Suprapubic skin (tissue), 4 donors: Measurements from ENCODE around the gene DISC1. TPM values are rescaled to one million over a fixed set of nuclear protein-coding genes. Genes with fewer than 3 reads are reported as not detected.
"Not testable (repeated sequence)": the region's sequence is repeated elsewhere in the genome, so short reads cannot be mapped to it uniquely, and the experiment has no call there.

Experiments used
- DNase-seq, 2 donors: peaks; one replicate each; pipeline ENCODE4 v3.0.0-alpha.2; 2019; ENCODE audit warnings: low spot score in 2 of 2
- H3K27ac ChIP-seq: fragments of 200-600 bp; sonication (generic); one replicate; pipeline ENCODE4 v1.5.1; 2019
- H3K27me3 ChIP-seq: fragments of 200-600 bp; sonication (generic); one replicate; pipeline ENCODE4 v1.5.1; 2019
- H3K36me3 ChIP-seq: fragments of 200-600 bp; sonication (generic); one replicate; pipeline ENCODE4 v1.5.1; 2019
- H3K4me1 ChIP-seq: fragments of 200-600 bp; sonication (generic); one replicate; pipeline ENCODE4 v1.5.1; 2019
- H3K4me3 ChIP-seq: fragments of 200-600 bp; sonication (generic); one replicate; pipeline ENCODE4 v1.5.1; 2019; ENCODE audit warnings: mild to moderate bottlenecking
- H3K9me3 ChIP-seq: fragments of 200-600 bp; sonication (generic); one replicate; pipeline ENCODE4 v1.5.1; 2019
- CTCF ChIP-seq, 2 donors: fragments of 200-600 bp in 1 of 2; fragments of 450-650 bp in 1 of 2; sonication (generic) in 1 of 2; IDR thresholded peaks; one replicate each; pipeline ENCODE4 v1.5.1; 2016 to 2019; ENCODE audit warnings: antibody characterized with exemption in 2 of 2, mild to moderate bottlenecking in 1 of 2, moderate library complexity in 1 of 2
- EP300 ChIP-seq: sonication (generic); formaldehyde crosslinking; IDR thresholded peaks from one replicate; pipeline ENCODE4 v1.6.1; 2017; ENCODE audit warnings: antibody characterized with exemption
- POLR2A ChIP-seq, 2 donors: fragments of 450-650 bp; IDR thresholded peaks; one replicate each; pipeline ENCODE4 v1.6.1; 2017; ENCODE audit warnings: antibody characterized with exemption in 2 of 2, mild to moderate bottlenecking in 2 of 2, moderate library complexity in 2 of 2
- POLR2AphosphoS5 ChIP-seq, 3 donors: sonication (generic); formaldehyde crosslinking; IDR thresholded peaks; one replicate each; pipeline ENCODE4 v1.6.1; 2017; ENCODE audit warnings: antibody characterized with exemption in 3 of 3
- whole genome bisulfite sequencing: methylation state at CpG from one replicate; pipeline ENCODE4 v1.1.5; 2018; 5-methylcytosine and 5-hydroxymethylcytosine counted together
- total RNA-seq, 4 donors: library from RNA; depleted of rRNA; stranded (reverse); fragments of >200 nt; gene quantifications; one replicate each; pipeline ENCODE4 v1.1.0, GENCODE V29; 2016

DISC1 gene
- total RNA-seq, 4 donors from 2014 or later: 3.0 to 8.4 (median 5.2) TPM

- Histone ChIP-seq H3K4me3 (no peak overlapping the region), H3K27ac (no peak overlapping the region), H3K9me3 (no peaks in the 10 kb centered on the region), H3K36me3 (no peaks in the 10 kb centered on the region), H3K27me3 (no peaks in the 10 kb centered on the region), H3K4me1 (peaks cover 10% of the 10 kb centered on the region)
- WGBS: 75% methylated on average over 1 of the region's 1 CpG
- no peak for DNase-seq
- TF ChIP-seq EP300: no peak
- TF ChIP-seq POLR2A (IDR thresholded peaks at IDR 0.05): no peak
- TF ChIP-seq POLR2AphosphoS5 (IDR thresholded peaks at IDR 0.05): no peak
- no peak for TF ChIP-seq CTCF (IDR thresholded peaks at IDR 0.05)
Observed at GRCh38 chr1:231639819-231640218, 13.2 kb downstream of the DISC1 start.

- peaks cover 10% of the 10 kb centered on the region for H3K4me1 ChIP-seq
- not testable (repeated sequence) for H3K27me3 ChIP-seq, H3K9me3 ChIP-seq, H3K27ac ChIP-seq, H3K4me3 ChIP-seq, DNase-seq, H3K36me3 ChIP-seq
- 90% methylated on average over 9 of the region's 9 CpGs for WGBS
Observed at GRCh38 chr1:231641444-231641843, 14.9 kb downstream of the DISC1 start.

- H3K27ac ChIP-seq: peak overlapping the region; percentile 2
- H3K27me3 ChIP-seq, DNase-seq, H3K9me3 ChIP-seq, H3K36me3 ChIP-seq, H3K4me3 ChIP-seq: not testable (repeated sequence)
- peaks cover 10% of the 10 kb centered on the region for H3K4me1 ChIP-seq
- WGBS: 93% methylated on average over 6 of the region's 36 CpGs
Observed at GRCh38 chr1:231642061-231642460, 15.5 kb downstream of the DISC1 start.

GRCh38 chr1:231642618-231643017, 16.0 kb downstream of the DISC1 start:
- Histone ChIP-seq H3K36me3 (no peaks in the 10 kb centered on the region), H3K27me3 (no peaks in the 10 kb centered on the region), H3K27ac (peak overlapping the region; percentile 2), H3K4me3 (no peak overlapping the region), H3K4me1 (peaks cover 10% of the 10 kb centered on the region), H3K9me3 (no peaks in the 10 kb centered on the region)
- 76% methylated on average over 2 of the region's 2 CpGs for WGBS
- no peak for DNase-seq
- TF ChIP-seq POLR2AphosphoS5 (IDR thresholded peaks at IDR 0.05) (no peak), EP300 (no peak), CTCF (IDR thresholded peaks at IDR 0.05) (no peak), POLR2A (IDR thresholded peaks at IDR 0.05) (no peak)

GRCh38 chr1:231643071-231643934, 16.7 kb downstream of the DISC1 start:
- Histone ChIP-seq H3K27me3 (no peaks in the 10 kb centered on the region), H3K27ac (peak overlapping the region; percentile 7), H3K4me1 (peaks cover 10% of the 10 kb centered on the region), H3K36me3 (no peaks in the 10 kb centered on the region), H3K4me3 (no peak overlapping the region), H3K9me3 (no peaks in the 10 kb centered on the region)
- WGBS: 73% methylated on average over 13 of the region's 13 CpGs
- no peak for TF ChIP-seq CTCF (IDR thresholded peaks at IDR 0.05)
- no peak for TF ChIP-seq POLR2A (IDR thresholded peaks at IDR 0.05)
- TF ChIP-seq POLR2AphosphoS5 (IDR thresholded peaks at IDR 0.05): no peak
- TF ChIP-seq EP300: no peak
- DNase-seq: no peak

- H3K36me3 ChIP-seq: no peaks in the 10 kb centered on the region
- no peaks in the 10 kb centered on the region for H3K9me3 ChIP-seq
- no peak overlapping the region for H3K4me3 ChIP-seq
- peak overlapping the region; percentile 7 for H3K27ac ChIP-seq
- DNase-seq: no peak
- H3K4me1 ChIP-seq: peaks cover 10% of the 10 kb centered on the region
- TF ChIP-seq POLR2A (IDR thresholded peaks at IDR 0.05) (no peak), POLR2AphosphoS5 (IDR thresholded peaks at IDR 0.05) (no peak), EP300 (no peak), CTCF (IDR thresholded peaks at IDR 0.05) (no peak)
- H3K27me3 ChIP-seq: no peaks in the 10 kb centered on the region
Observed at GRCh38 chr1:231643935-231644237, 17.3 kb downstream of the DISC1 start.

- 96% methylated on average over 6 of the region's 6 CpGs for WGBS
- not testable (repeated sequence) for H3K36me3 ChIP-seq, H3K27me3 ChIP-seq, H3K9me3 ChIP-seq, H3K27ac ChIP-seq, DNase-seq, H3K4me3 ChIP-seq
- H3K4me1 ChIP-seq: peaks cover 10% of the 10 kb centered on the region
Observed at GRCh38 chr1:231645634-231646033, 19.0 kb downstream of the DISC1 start.

DNA sequence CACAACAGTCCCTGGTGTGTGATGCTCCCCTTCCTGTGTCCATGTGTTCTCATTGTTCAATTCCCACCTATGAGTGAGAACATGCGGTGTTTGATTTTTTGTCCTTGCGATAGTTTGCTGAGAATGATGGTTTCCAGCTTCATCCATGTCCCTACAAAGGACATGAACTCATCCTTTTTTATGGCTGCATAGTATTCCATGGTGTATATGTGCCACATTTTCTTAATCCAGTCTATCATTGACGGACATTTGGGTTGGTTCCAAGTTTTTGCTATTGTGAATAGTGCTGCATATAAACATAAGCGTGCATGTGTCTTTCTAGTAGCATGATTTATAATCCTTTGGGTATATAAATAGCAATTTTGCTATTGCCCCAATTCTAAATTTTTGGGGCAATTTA, 19.6 kb downstream of the DISC1 start:
- not testable (repeated sequence) for DNase-seq, H3K27ac ChIP-seq, H3K27me3 ChIP-seq, H3K4me3 ChIP-seq, H3K9me3 ChIP-seq, H3K36me3 ChIP-seq
- peaks cover 11% of the 10 kb centered on the region for H3K4me1 ChIP-seq
- 90% methylated on average over 4 of the region's 4 CpGs for WGBS

DNA sequence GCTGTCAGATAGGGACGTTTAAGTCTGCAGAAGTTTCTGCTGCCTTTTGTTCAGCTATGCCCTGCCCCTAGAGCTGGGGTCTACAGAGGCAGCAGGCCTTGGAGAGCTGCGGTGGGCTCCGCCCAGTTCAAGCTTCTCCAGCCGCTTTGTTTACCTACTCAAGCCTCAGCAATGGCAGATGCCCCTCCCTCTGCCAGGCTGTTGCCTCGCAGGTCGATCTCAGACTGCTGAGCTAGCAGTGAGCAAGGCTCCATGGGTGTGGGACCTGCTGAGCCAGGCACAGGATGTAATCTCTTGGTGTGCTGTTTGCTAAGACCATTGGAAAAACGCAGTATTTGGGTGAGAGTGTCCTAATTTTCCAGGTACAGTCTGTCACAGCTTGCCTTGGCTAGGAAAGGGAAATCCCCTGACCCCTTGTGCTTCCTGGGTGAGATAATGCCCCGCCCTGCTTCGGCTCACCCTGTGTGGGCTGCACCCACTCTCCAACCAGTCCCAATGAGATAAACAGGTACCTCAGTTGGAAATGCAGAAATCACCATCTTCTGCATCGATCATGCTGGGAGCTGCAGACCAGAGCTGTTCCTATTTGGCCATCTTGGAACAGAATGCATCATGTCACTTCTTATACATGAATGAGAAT, 25.2 kb downstream of the DISC1 start:
- H3K4me1 ChIP-seq, DNase-seq, H3K9me3 ChIP-seq, H3K4me3 ChIP-seq, H3K36me3 ChIP-seq, H3K27me3 ChIP-seq, H3K27ac ChIP-seq: not testable (repeated sequence)
- WGBS: 54% methylated on average over 10 of the region's 10 CpGs
